NOMO-1 treated with DMSO at 0.1 percent for 48 hours (cell line): ENCODE results near the gene CCND1.
A peak's percentile ranks its signal among the peaks of the same experiment; 100 is the strongest.

Source experiments
- DNase-seq: peaks from one replicate; lab custom pipeline; 2025; ENCODE audit not compliant: unreplicated experiment; lab: John Stamatoyannopoulos, UW

CCND1 gene

DNA sequence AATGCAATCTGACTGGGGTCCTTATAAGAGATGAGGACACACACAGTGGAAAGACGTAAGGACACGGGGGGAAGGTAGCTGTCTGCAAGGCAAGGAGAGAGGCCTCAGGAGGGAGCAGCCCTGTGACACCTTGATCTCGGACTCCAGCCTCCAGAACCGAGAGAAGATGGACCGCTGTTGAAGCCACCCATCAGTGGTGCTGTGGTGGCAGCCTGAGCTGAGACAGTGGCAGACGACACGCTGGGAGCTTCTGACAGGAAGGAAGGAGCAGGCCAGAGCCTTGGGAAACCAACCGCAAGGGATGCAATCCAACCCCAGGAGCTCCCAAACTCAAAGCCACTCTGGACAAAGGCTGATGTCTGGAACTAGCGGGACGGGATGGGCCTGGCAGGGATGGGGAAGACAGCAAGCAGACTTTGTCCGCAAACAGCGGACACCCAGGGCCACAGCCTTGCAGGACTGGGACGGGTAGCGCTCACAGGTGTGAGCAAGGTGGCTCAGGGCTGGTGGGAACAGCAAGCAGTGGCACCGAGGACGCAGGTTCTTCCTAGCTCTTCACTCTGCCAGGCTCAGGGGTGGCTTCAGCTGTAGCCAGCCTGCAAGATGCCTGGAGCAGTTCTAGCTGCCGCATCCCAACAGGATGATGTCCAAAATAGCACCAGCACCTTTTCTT is 23.3 kb downstream of the CCND1 start:
- DNase-seq = no peak

- DNase-seq = no peak
Measured at GRCh38 chr11:69664901-69665300, 23.9 kb downstream of the CCND1 start.

DNA sequence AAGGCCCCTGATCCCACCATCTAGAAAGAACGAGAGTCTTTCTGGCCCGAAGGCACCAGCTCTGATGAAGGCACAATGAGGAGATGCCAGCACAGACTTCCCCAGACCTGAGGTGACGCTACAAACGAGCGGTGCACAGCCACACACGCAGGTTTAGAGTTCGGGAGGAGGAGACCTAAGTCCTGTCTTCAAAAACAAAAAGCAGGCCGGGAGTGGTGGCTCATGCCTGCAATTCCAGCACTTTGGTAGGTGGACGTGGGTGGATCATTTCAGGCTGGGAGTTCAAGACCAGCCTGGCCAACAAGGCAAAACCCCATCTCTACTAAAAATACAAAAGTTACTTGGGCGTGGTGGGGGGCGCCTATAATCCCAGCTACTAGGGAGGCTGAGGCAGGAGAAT is 24.7 kb downstream of the CCND1 start:
- DNase-seq = no peak

GRCh38 chr11:69666261-69666660 is 25.3 kb downstream of the CCND1 start:
- no peak for DNase-seq

DNA sequence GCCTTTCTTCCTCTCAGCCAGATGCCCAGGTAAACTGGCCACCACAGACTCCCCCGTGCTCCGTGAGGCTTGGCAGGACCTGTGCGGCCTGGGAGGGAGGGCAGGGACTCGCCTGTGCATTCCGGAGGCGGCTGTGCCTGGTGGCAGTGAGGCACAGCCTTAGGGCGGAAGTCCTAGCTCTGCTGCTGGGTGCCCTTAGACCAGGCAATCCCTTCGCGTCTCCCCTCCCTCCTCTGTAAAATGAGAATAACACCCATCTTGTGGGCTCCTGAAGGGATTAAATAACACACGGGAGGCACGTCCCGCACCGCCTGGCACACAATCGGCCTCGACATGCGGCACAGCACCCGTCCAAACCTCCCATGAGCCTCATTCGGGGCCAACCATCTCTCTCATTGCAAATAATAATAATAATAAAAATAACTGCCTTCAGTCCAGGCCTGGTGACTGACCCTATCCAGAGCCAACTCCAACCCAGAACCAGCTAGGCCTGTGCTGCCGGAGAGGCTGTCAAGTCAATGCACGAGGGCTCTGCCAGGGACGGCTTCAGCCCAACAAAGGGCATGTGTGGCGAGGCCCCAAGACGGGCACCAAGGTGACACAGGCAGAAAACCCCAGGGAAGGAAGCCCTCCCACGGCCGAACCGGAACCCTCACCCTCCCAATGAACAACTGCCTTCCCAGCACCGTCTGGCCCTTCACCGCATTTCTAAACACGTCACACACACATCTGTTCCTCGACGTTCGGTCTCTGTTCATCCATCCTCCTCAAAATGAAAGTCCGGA is 26.0 kb downstream of the CCND1 start:
- no peak for DNase-seq

GRCh38 chr11:69667619-69668604 is 27.0 kb downstream of the CCND1 start:
- DNase-seq = no peak

GRCh38 chr11:69669486-69669885 is 28.5 kb downstream of the CCND1 start:
- no peak for DNase-seq

- peak; percentile 32 for DNase-seq
Measured at GRCh38 chr11:69670158-69670845, 29.3 kb downstream of the CCND1 start.

DNA sequence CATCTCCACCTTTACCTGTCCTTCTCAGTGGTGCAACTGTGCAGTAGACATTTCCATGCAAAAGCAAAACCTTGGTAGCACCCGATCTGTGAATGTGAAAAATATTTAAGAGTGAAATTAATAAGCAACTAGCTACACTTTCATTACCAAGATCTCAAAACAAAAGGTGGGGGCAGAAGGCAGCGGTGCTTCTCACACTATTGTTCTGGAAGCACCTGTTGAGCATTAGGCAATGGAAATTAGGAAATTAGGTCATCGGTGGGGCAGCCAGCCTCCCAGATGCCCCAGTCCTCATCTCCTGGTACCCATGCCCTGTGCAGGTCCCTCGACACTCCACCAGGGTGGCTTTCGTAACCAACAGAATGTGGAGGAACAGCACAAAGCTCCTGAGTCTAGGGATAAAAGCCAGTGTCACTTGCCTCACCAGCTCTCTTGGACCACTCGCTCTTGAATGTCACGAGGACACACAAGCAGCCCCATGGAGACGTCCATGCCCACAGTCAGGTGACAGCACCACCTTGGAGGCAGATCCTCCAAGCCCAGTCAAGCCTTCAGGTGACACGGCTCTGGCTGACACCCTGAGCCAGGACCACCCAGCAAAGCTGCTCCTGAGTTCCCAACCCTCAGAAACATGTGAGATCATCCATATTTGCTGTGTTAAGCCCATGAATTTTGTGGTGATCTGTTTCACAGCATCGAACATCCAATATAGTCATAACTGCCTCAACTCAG is 30.9 kb downstream of the CCND1 start:
- DNase-seq = no peak

DNA sequence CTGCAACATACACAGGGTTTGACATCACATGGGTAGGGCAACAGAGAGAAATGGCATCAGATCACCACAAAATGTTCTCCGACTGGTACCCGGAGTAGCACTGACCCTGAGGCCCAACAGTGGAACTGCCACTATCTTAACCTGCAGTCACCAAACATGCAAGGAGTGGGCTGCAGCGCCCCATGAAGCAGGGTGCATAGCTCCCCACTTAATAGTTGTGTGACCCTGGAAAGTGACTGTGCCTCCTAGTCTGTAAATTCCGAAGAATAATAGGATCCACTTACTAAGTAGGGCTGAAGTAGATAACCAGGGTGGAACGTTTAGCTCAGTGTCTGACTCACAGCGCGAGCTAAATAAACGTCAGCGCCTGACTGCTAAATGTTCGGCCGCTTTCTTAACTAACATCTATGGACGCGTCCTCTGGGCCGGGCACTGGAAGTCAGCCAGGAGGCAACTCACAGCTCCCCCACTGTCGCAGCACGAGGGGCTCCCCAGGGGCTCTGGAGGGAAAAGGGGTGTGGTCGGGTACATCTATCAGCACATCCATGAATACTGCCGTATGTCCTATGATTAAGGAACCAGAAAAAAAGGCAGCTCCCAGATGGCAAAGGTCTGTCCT is 33.4 kb downstream of the CCND1 start:
- DNase-seq = no peak

DNA sequence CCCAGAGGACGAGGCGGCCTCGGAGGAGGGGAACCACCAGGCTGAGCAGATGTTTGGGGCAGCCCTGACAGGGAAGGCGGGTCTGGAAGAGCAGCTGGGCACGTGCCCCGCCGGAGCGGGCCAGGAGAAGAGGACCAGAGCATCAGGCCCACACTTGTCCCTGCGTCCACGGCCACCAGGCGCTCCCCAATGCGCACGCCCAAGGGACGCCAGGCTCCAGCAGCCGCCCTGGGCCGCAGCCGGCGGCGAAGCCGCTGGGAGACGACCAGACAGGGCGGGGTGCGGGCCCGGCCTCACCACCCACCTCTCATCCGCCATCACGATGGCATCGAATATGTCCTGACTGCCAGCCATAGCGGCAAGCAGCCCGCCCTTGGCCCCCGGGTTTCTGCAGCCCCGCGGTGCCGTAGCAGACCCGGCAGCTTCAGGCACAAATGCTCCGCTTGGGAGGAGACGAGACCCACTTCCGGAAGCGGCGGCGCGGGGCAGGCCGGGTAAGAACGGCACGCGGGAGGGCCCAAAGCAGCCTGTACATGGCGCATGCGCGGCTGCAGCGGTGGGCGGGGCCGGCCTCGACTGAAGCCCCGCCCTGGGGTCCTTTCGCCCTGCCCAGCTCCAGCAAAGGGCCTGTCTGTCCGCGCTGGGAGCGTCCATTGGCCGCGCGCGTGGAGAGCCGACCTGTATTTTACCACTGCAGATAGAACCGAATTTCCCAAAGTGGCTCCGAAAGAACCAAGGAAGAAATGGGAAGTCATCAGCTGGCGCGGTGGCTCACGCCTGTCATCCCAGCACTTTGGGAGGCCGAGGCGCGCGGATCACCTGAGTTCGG is 34.1 kb downstream of the CCND1 start, which contains the start of gene LTO1:
Gene LTO1, minus strand, starts transcription at position 468 of the 829 bp plus-strand sequence. Its CDS starts 114 bp downstream, at position 354.
- peak; percentile 91 for DNase-seq

DNA sequence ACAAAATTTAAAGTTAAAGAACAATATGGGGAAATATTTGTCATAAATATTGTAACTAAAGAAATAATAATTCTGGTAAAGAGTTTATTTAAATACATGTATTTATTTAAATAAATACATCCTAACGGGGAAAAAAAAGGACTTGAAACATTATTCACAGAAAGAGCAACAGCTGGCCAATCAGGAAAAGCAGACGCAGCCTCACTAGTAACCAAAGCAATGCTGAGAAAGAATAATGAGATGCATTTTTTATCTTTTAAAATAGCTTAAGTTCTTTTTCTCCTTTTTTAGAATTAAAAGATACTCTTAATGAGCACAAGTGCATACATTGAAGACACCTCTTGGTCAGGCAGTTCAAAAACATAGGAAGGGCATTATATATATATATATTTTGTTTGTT is 36.8 kb downstream of the CCND1 start:
- DNase-seq = no peak

GRCh38 chr11:69680688-69681087 is 39.7 kb downstream of the CCND1 start:
- DNase-seq = no peak

GRCh38 chr11:69682221-69682620 is 41.3 kb downstream of the CCND1 start:
- DNase-seq = peak; percentile 20

DNA sequence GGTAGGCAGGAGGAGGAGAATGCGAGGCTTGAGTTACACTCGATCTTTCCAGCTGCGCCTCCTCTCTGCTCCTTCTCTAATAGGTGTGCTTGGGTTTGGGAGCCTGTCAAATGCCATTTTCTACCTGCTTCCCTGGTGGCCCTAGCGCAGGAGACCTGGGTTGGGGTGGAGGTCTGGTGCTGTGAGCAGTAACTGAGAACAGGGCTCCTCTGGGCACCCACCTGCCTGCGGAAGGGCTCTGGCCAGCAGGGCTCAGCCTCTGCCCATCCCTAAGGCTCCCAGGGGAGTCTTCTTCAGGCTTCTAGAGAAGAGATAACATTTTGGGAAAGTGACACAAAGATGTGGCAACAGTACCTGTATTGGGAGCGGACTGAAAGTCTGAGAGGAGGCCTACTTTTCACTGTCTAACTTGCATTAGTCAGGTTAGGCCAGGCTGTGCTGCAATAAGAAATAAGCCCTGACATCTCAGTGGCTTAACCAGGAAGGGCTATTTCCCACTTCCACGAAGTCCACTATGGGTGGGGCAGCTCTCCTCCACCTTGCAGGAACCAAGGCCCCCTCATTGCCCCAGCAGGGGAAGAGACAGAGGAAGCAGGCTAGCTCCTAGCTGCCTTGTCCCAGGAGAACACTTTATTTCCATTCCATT is 41.8 kb downstream of the CCND1 start:
- no peak for DNase-seq

DNA sequence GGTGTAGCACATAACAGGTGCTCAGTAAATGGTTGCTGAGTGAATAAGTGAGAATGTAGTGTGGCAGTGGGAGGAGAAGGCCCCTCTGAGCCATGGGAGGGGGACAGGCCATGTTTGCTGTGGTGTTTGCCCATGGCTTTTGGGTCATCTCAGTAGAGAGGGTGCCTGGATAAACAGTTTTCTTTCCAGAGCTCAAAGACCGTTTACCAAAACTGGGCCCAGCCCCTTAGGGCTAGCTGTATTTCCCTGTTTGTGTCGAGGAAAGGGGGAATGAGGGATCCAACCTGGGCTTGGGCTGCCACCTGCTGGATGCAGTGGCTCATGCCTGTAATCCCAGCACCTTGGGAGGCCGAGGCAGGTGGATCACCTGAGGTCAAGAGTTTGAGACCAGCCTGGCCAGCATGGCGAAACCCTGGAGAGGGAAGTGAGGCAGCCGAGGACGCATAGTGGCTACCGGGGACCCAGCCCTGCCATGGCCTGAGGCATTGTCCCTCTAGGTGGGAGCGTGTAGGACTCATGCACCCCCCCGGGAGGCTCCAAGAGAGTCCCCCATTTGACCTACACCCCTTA is 42.9 kb downstream of the CCND1 start:
- DNase-seq = no peak

GRCh38 chr11:69684651-69685050 is 43.7 kb downstream of the CCND1 start:
- DNase-seq = no peak

DNA sequence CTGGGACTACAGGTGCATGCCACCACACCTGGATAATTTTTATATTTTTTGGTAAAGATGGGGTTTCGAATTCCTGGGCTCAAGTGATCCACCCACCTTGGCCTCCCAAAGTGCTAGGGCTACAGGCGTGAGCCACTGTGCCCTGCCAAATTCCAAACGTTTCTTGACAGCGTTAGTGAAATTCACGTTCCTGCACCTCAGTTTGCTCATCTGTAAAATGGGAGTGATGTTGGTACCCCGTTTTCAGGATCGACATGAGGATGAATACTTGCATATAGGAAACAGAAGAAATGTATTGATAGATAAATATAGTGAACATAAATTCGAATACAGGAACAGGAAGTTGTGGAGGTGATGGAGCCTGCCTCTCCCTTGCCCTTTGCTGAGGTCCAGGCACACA is 44.4 kb downstream of the CCND1 start:
- DNase-seq = no peak
